ENCODE measurements around the gene ARHGEF7. TPM values are rescaled to one million over a fixed set of nuclear protein-coding genes. Genes with fewer than 3 reads are reported as not detected.

The ARHGEF7 gene
- total RNA-seq, 1 donor from 2014 or later, result 64.6 TPM

DNA sequence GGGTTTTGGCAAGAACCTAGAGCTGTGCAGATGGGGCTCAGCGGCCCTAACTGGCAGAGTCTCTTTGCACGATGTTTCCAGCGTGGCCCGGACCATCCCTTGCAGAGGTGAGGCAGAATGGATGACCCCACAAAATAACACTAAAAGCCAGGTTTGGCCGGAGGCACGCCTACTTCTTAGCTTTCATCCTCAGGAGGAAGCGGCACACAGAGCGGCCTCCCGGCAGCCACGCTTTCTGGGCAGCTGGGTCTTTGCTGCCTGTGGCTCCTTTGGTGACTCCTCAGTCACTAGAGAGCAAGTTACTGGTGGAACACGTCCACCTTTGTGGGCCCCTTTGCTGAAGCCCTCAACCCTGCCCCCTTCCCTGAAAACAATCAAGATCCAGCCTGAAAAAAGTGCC is 230.6 kb downstream of the ARHGEF7 start:
- Mint-ChIP-seq H3K9me3 (no peaks in the 10 kb centered on the region), H3K36me3 (no peaks in the 10 kb centered on the region), H3K4me1 (peaks cover 11% of the 10 kb centered on the region), H3K4me3 (no peak overlapping the region), H3K27ac (no peak overlapping the region), H3K27me3 (ENCODE audit: insufficient read depth, low read depth) (peaks cover 2% of the 10 kb centered on the region)
- H2AFZ ChIP-seq (replicated peaks), result no peak overlapping the region
- DNase-seq (ENCODE audit: low spot score), result no peak
- no peaks in the 10 kb centered on the region for H3K36me3 ChIP-seq
- TF ChIP-seq, protein P1, sequence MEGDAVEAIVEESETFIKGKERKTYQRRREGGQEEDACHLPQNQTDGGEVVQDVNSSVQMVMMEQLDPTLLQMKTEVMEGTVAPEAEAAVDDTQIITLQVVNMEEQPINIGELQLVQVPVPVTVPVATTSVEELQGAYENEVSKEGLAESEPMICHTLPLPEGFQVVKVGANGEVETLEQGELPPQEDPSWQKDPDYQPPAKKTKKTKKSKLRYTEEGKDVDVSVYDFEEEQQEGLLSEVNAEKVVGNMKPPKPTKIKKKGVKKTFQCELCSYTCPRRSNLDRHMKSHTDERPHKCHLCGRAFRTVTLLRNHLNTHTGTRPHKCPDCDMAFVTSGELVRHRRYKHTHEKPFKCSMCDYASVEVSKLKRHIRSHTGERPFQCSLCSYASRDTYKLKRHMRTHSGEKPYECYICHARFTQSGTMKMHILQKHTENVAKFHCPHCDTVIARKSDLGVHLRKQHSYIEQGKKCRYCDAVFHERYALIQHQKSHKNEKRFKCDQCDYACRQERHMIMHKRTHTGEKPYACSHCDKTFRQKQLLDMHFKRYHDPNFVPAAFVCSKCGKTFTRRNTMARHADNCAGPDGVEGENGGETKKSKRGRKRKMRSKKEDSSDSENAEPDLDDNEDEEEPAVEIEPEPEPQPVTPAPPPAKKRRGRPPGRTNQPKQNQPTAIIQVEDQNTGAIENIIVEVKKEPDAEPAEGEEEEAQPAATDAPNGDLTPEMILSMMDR (IDR thresholded peaks at IDR 0.05), result no peak
- TF ChIP-seq EZH2phosphoT487 (IDR thresholded peaks at IDR 0.05), result no peak
- no peaks in the 10 kb centered on the region for H3K4me1 ChIP-seq
- no peak overlapping the region for H3K4me2 ChIP-seq
- H3K4me3 ChIP-seq, result no peak overlapping the region
- no peaks in the 10 kb centered on the region for H3K79me2 ChIP-seq (ENCODE audit: low read depth)
- H3K27ac ChIP-seq, result no peak overlapping the region
- no peak overlapping the region for H3K9ac ChIP-seq
- no peaks in the 10 kb centered on the region for H4K20me1 ChIP-seq (ENCODE audit: low read depth)
- no peaks in the 10 kb centered on the region for H3K27me3 ChIP-seq
- H3K9me3 ChIP-seq (ENCODE audit: low read depth), result no peaks in the 10 kb centered on the region
- H3F3A ChIP-seq (ENCODE audit: low read depth), result no peaks in the 10 kb centered on the region

DNA sequence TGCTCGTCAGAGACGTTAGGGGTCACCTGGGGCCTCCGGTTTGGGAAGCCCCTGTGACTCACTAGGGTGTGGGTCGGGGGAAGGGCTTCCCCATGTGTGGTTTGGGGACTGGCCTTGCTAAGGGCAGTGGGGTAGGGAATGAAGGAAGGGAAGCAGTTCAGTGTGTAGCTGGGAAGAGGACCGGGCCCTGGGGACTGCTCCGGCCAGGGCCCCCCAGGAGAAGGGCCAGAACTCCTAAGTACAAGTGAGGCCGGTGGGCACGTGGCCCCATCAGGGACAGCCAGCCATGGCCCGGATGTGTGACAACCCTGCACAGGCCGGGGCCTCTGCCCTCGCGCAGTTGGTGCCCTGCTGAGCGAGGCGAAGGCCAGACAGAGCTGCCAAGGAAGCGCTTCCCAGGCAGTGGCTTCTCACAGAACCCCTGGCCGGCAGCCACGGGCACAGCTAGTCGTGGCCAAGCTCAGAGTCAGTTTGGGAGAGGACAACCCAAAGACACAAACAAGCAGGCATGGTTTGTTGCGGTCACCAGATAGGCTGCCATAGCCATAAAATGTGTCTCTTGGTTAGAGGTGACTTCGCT is 231.1 kb downstream of the ARHGEF7 start:
- DNase-seq (ENCODE audit: low spot score), result no peak
- H3K36me3 Mint-ChIP-seq, result no peaks in the 10 kb centered on the region
- peaks cover 2% of the 10 kb centered on the region for H3K27me3 Mint-ChIP-seq (ENCODE audit: insufficient read depth, low read depth)

DNA sequence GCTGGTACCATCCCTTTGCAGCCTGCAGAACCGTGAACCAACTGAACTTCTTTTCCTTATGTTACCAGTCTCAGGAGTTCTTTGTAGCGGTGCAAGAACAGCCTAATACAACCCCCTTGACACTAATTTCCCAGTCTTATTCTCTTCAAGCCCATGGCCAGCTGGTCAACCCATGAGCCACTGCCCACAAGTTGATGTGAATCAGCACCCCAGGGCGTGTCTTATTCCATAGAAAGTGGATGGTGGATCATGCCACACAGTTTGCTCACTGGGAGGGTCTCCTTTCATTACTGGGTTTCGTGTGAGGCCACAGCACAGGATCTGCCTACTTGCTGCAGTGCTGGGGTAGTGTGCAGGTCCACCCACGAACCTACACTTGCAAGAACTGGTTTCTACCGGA is 232.3 kb downstream of the ARHGEF7 start:
- H3K36me3 Mint-ChIP-seq, result no peaks in the 10 kb centered on the region
- Histone ChIP-seq H3K9me3 (ENCODE audit: low read depth) (no peaks in the 10 kb centered on the region), H3K4me2 (no peak overlapping the region), H3F3A (ENCODE audit: low read depth) (no peaks in the 10 kb centered on the region), H3K4me1 (no peaks in the 10 kb centered on the region), H3K27ac (no peak overlapping the region), H3K4me3 (no peak overlapping the region), H4K20me1 (ENCODE audit: low read depth) (no peaks in the 10 kb centered on the region), H3K9ac (no peak overlapping the region), H3K79me2 (ENCODE audit: low read depth) (no peaks in the 10 kb centered on the region), H3K27me3 (no peaks in the 10 kb centered on the region), H3K36me3 (no peaks in the 10 kb centered on the region), H2AFZ (replicated peaks) (no peak overlapping the region)
- no peak overlapping the region for H3K4me3 Mint-ChIP-seq
- H3K4me1 Mint-ChIP-seq, result peaks cover 11% of the 10 kb centered on the region
- H3K27me3 Mint-ChIP-seq (ENCODE audit: insufficient read depth, low read depth), result peaks cover 2% of the 10 kb centered on the region
- TF ChIP-seq, protein P1 (IDR thresholded peaks at IDR 0.05), result no peak
- TF ChIP-seq EZH2 (IDR thresholded peaks at IDR 0.05), result no peak
- no peak for TF ChIP-seq EZH2phosphoT487 (IDR thresholded peaks at IDR 0.05)
- no peaks in the 10 kb centered on the region for H3K9me3 Mint-ChIP-seq
- H3K27ac Mint-ChIP-seq, result no peak overlapping the region
- DNase-seq (ENCODE audit: low spot score), result no peak

More for the DNA sequence above, 231.1 kb downstream of the ARHGEF7 start:
- Histone ChIP-seq H3K4me3 (no peak overlapping the region), H3K4me1 (no peaks in the 10 kb centered on the region), H2AFZ (replicated peaks) (no peak overlapping the region), H3F3A (ENCODE audit: low read depth) (no peaks in the 10 kb centered on the region), H3K27ac (no peak overlapping the region), H3K9me3 (ENCODE audit: low read depth) (no peaks in the 10 kb centered on the region), H4K20me1 (ENCODE audit: low read depth) (no peaks in the 10 kb centered on the region), H3K9ac (no peak overlapping the region), H3K79me2 (ENCODE audit: low read depth) (no peaks in the 10 kb centered on the region), H3K36me3 (no peaks in the 10 kb centered on the region), H3K27me3 (no peaks in the 10 kb centered on the region), H3K4me2 (no peak overlapping the region)
- Mint-ChIP-seq H3K4me3 (no peak overlapping the region), H3K4me1 (peaks cover 11% of the 10 kb centered on the region), H3K9me3 (no peaks in the 10 kb centered on the region), H3K27ac (no peak overlapping the region)
- TF ChIP-seq EZH2phosphoT487 (IDR thresholded peaks at IDR 0.05) (no peak), EZH2 (IDR thresholded peaks at IDR 0.05) (no peak)
- TF ChIP-seq, protein P1 (IDR thresholded peaks at IDR 0.05), result no peak

Data from neural progenitor cell (in vitro differentiated cells).